Colonic mucosa (tissue), 4 donors: Measurements from ENCODE around the gene RPUSD3. TPM values are rescaled to one million over a fixed set of nuclear protein-coding genes. Genes with fewer than 3 reads are reported as not detected.

Experiments
- DNase-seq: peaks from one replicate; pipeline ENCODE4 v3.0.0-alpha.2; 2020
- H3K27ac ChIP-seq: fragments of 200-600 bp; one replicate; pipeline ENCODE4 v1.8.0; 2021
- H3K27me3 ChIP-seq: fragments of 200-600 bp; one replicate; pipeline ENCODE4 v1.8.0; 2021
- H3K36me3 ChIP-seq: fragments of 200-600 bp; one replicate; pipeline ENCODE4 v1.8.0; 2021
- H3K4me1 ChIP-seq: fragments of 200-600 bp; one replicate; pipeline ENCODE4 v1.8.0; 2021; ENCODE audit warnings: mild to moderate bottlenecking
- H3K4me3 ChIP-seq: fragments of 200-600 bp; one replicate; pipeline ENCODE4 v1.8.0; 2021
- H3K9ac ChIP-seq, 2 donors: one replicate each; pipeline ENCODE4 v1.7.0; 2013; ENCODE audit warnings: control low read depth in 2 of 2, low read depth in 2 of 2, low read length in 2 of 2
- H3K9me3 ChIP-seq: fragments of 200-600 bp; one replicate; pipeline ENCODE4 v1.8.0; 2021
- CTCF ChIP-seq: fragments of 200-600 bp; IDR thresholded peaks from one replicate; pipeline ENCODE4 v1.8.0; 2022; ENCODE audit warnings: antibody characterized with exemption, mild to moderate bottlenecking
- intact Hi-C: fragments of 100-400 bp; cut with DNase I; formaldehyde crosslinking; loops from one replicate; pipeline ENCODE4 v1.14.1; 2022
- total RNA-seq, 2 donors: library from RNA; stranded (reverse); fragmentation: NEBNext Ultra II Directional in 1 of 2; extraction: Animal tissue kit (Norgen Biotek cat#: 25700) in 1 of 2; gene quantifications; one replicate each; pipeline ENCODE4 v1.2.1, GENCODE V29; 2021
- donor health status: healthy.
- donor health status: DM: no; HTN: no; CAD: no.
- donor health status: DM: no; HTN: no; CAD: no.

The RPUSD3 gene
- total RNA-seq, 2 donors from 2014 or later = 24.8 to 42.9 TPM

GRCh38 chr3:9846931-9847488, 3.2 kb upstream of the RPUSD3 start:
- Histone ChIP-seq H3K4me3 (no peak overlapping the region), H3K4me1 (peaks cover 9% of the 10 kb centered on the region), H3K36me3 (no peaks in the 10 kb centered on the region), H3K27ac (no peak overlapping the region), H3K27me3 (no peaks in the 10 kb centered on the region), H3K9me3 (no peaks in the 10 kb centered on the region), H3K9ac (no peak overlapping the region)
- intact Hi-C loops = no loop called here
- no peak for DNase-seq
- TF ChIP-seq CTCF = no peak

- Histone ChIP-seq H3K9me3 (no peaks in the 10 kb centered on the region), H3K27me3 (no peaks in the 10 kb centered on the region), H3K36me3 (no peaks in the 10 kb centered on the region), H3K9ac (no peak overlapping the region), H3K4me3 (no peak overlapping the region), H3K4me1 (peaks cover 9% of the 10 kb centered on the region), H3K27ac (no peak overlapping the region)
- intact Hi-C loops = no loop called here
- no peak for DNase-seq
- TF ChIP-seq CTCF = no peak
These were observed 2.4 kb upstream of the RPUSD3 start for GRCh38 chr3:9846231-9846630.

GRCh38 chr3:9841015-9841414, 2.8 kb downstream of the RPUSD3 start:
- no peak overlapping the region for H3K27ac ChIP-seq
- intact Hi-C loops = no loop called here
- no peak overlapping the region for H3K9ac ChIP-seq
- DNase-seq = no peak
- H3K4me3 ChIP-seq = no peak overlapping the region
- no peaks in the 10 kb centered on the region for H3K9me3 ChIP-seq
- H3K36me3 ChIP-seq = no peaks in the 10 kb centered on the region
- no peak for TF ChIP-seq CTCF
- H3K4me1 ChIP-seq = peaks cover 9% of the 10 kb centered on the region
- no peaks in the 10 kb centered on the region for H3K27me3 ChIP-seq

- intact Hi-C loops = no loop called here
- no peaks in the 10 kb centered on the region for H3K36me3 ChIP-seq
- H3K27me3 ChIP-seq = no peaks in the 10 kb centered on the region
- H3K27ac ChIP-seq = no peak overlapping the region
- DNase-seq = no peak
- H3K9ac ChIP-seq = no peak overlapping the region
- no peak overlapping the region for H3K4me3 ChIP-seq
- peaks cover 9% of the 10 kb centered on the region for H3K4me1 ChIP-seq
- TF ChIP-seq CTCF = no peak
- H3K9me3 ChIP-seq = no peaks in the 10 kb centered on the region
These were observed 5.0 kb downstream of the RPUSD3 start for GRCh38 chr3:9838856-9839255.

- Histone ChIP-seq H3K9ac (no peak overlapping the region), H3K4me3 (no peak overlapping the region), H3K36me3 (no peaks in the 10 kb centered on the region), H3K27me3 (no peaks in the 10 kb centered on the region), H3K27ac (no peak overlapping the region), H3K4me1 (peaks cover 6% of the 10 kb centered on the region), H3K9me3 (no peaks in the 10 kb centered on the region)
- no peak for DNase-seq
- TF ChIP-seq CTCF = no peak
- intact Hi-C loops = no loop called here
These were observed 5.9 kb downstream of the RPUSD3 start for GRCh38 chr3:9837701-9838582.
